Right atrium auricular region (tissue), 2 donors: ENCODE measurements around the gene KRTAP10-9. TPM values are rescaled to one million over a fixed set of nuclear protein-coding genes. Genes with fewer than 3 reads are reported as not detected.

ENCODE experiments used
- DNase-seq: peaks from one replicate; pipeline ENCODE4 v3.0.0-alpha.2; 2019; ENCODE audit warnings: low spot score
- H3K27ac ChIP-seq, 2 donors: fragments of 200-600 bp; sonication (generic); 1 replicate in 1 of 2; 2 replicates in 1 of 2; pipeline ENCODE4 v1.5.1; 2016 to 2019
- H3K27me3 ChIP-seq, 2 donors: fragments of 200-600 bp; sonication (generic); one replicate each; pipeline versions ENCODE4 v1.5.1 to v1.6.0; 2017 to 2019
- H3K36me3 ChIP-seq: fragments of 200-600 bp; sonication (generic); one replicate; pipeline ENCODE4 v1.5.1; 2016
- H3K4me1 ChIP-seq, 2 donors: fragments of 200-600 bp; sonication (generic); one replicate each; pipeline versions ENCODE4 v1.5.1 to v1.6.0; 2017 to 2019
- H3K4me3 ChIP-seq, 2 donors: fragments of 200-600 bp; sonication (generic); 1 replicate in 1 of 2; 2 replicates in 1 of 2; pipeline ENCODE4 v1.5.1; 2017 to 2019; ENCODE audit warnings: mild to moderate bottlenecking in 1 of 2, moderate library complexity in 1 of 2
- H3K9me3 ChIP-seq, 2 donors: fragments of 200-600 bp; sonication (generic); one replicate each; pipeline ENCODE4 v1.5.1; 2019
- CTCF ChIP-seq, 2 donors: fragments of 200-600 bp; sonication (generic); IDR thresholded peaks; one replicate each; pipeline ENCODE4 v1.5.1; 2019; ENCODE audit warnings: antibody characterized with exemption in 2 of 2
- total RNA-seq, 2 donors: library from RNA; depleted of rRNA; stranded (reverse); fragments of >200 nt; gene quantifications; one replicate each; pipeline ENCODE4 v1.1.0, GENCODE V29; 2016

Gene KRTAP10-9
- total RNA-seq, 2 donors from 2014 or later = not detected

GRCh38 chr21:44664691-44665090 is 37.8 kb downstream of the KRTAP10-9 start:
- H3K36me3 ChIP-seq = no peaks in the 10 kb centered on the region
- no peaks in the 10 kb centered on the region for H3K9me3 ChIP-seq
- H3K27ac ChIP-seq = no peak overlapping the region
- no peaks in the 10 kb centered on the region for H3K4me1 ChIP-seq
- H3K27me3 ChIP-seq = no peaks in the 10 kb centered on the region
- no peak for TF ChIP-seq CTCF (IDR thresholded peaks at IDR 0.05)
- DNase-seq = no peak
- no peak overlapping the region for H3K4me3 ChIP-seq

GRCh38 chr21:44666401-44667320 is 39.8 kb downstream of the KRTAP10-9 start, which contains the start of gene KRTAP12-2:
KRTAP12-2 (minus strand) TSS chr21:44666927; CDS start chr21:44666886, 41 bp downstream.
- no peaks in the 10 kb centered on the region for H3K36me3 ChIP-seq
- no peak for TF ChIP-seq CTCF (IDR thresholded peaks at IDR 0.05)
- DNase-seq = no peak
- no peak within 1 kb of the TSS for H3K27ac ChIP-seq
- H3K4me1 ChIP-seq = no peaks in the 10 kb centered on the region
- no peaks in the 10 kb centered on the region for H3K27me3 ChIP-seq
- peaks cover 0 to 5% of the 10 kb centered on the region in 2 donors for H3K9me3 ChIP-seq
- H3K4me3 ChIP-seq = no peak within 1 kb of the TSS

GRCh38 chr21:44667612-44668011 is 40.7 kb downstream of the KRTAP10-9 start:
- Histone ChIP-seq H3K9me3 (peaks cover 0 to 14% of the 10 kb centered on the region in 2 donors), H3K27me3 (no peaks in the 10 kb centered on the region), H3K27ac (no peak overlapping the region), H3K36me3 (no peaks in the 10 kb centered on the region), H3K4me1 (no peaks in the 10 kb centered on the region), H3K4me3 (no peak overlapping the region)
- no peak for DNase-seq
- TF ChIP-seq CTCF (IDR thresholded peaks at IDR 0.05) = no peak

- DNase-seq = peak; percentile 9
- no peaks in the 10 kb centered on the region for H3K27me3 ChIP-seq
- no peaks in the 10 kb centered on the region for H3K4me1 ChIP-seq
- peaks cover 0 to 22% of the 10 kb centered on the region in 2 donors for H3K9me3 ChIP-seq
- no peaks in the 10 kb centered on the region for H3K36me3 ChIP-seq
- no peak for TF ChIP-seq CTCF (IDR thresholded peaks at IDR 0.05)
- H3K4me3 ChIP-seq = no peak overlapping the region
- no peak overlapping the region for H3K27ac ChIP-seq
Measured at GRCh38 chr21:44670642-44671432, 43.9 kb downstream of the KRTAP10-9 start.

GRCh38 chr21:44671911-44672310 is 45.0 kb downstream of the KRTAP10-9 start:
- Histone ChIP-seq H3K9me3 (peaks cover 0 to 22% of the 10 kb centered on the region in 2 donors), H3K4me1 (no peaks in the 10 kb centered on the region), H3K27me3 (no peaks in the 10 kb centered on the region), H3K27ac (no peak overlapping the region), H3K4me3 (no peak overlapping the region), H3K36me3 (no peaks in the 10 kb centered on the region)
- TF ChIP-seq CTCF (IDR thresholded peaks at IDR 0.05) = no peak
- no peak for DNase-seq
